Measurements from ENCODE around the gene SIPA1.

SIPA1 gene

GRCh38 chr11:65617990-65618751 lies 19.7 kb upstream of the SIPA1 start:
- H3K36me3 ChIP-seq (ENCODE audit: control insufficient read depth, insufficient read depth, low read length): peaks cover 59% of the 10 kb centered on the region
- H3K9me3 ChIP-seq (ENCODE audit: control insufficient read depth, insufficient read depth, low read depth, low read length): no peaks in the 10 kb centered on the region
- H3K27ac ChIP-seq (ENCODE audit: low read depth, low read length): no peak overlapping the region
- H3K27me3 ChIP-seq (ENCODE audit: control insufficient read depth, insufficient read depth, low read length): no peaks in the 10 kb centered on the region
- no peak overlapping the region for H3K4me3 ChIP-seq (ENCODE audit: low read depth, low read length)
- no peak overlapping the region for H3K9ac ChIP-seq (ENCODE audit: low read length)
- peaks cover 7% of the 10 kb centered on the region for H3K4me1 ChIP-seq (ENCODE audit: control insufficient read depth, insufficient read depth, low read length)

GRCh38 chr11:65618763-65619162 lies 19.1 kb upstream of the SIPA1 start:
- H3K27ac ChIP-seq (ENCODE audit: low read depth, low read length): no peak overlapping the region
- peaks cover 5% of the 10 kb centered on the region for H3K4me1 ChIP-seq (ENCODE audit: control insufficient read depth, insufficient read depth, low read length)
- H3K9ac ChIP-seq (ENCODE audit: low read length): no peak overlapping the region
- peaks cover 65% of the 10 kb centered on the region for H3K36me3 ChIP-seq (ENCODE audit: control insufficient read depth, insufficient read depth, low read length)
- H3K9me3 ChIP-seq (ENCODE audit: control insufficient read depth, insufficient read depth, low read depth, low read length): no peaks in the 10 kb centered on the region
- H3K4me3 ChIP-seq (ENCODE audit: low read depth, low read length): no peak overlapping the region
- no peaks in the 10 kb centered on the region for H3K27me3 ChIP-seq (ENCODE audit: control insufficient read depth, insufficient read depth, low read length)

- no peak overlapping the region for H3K27ac ChIP-seq (ENCODE audit: low read depth, low read length)
- no peaks in the 10 kb centered on the region for H3K9me3 ChIP-seq (ENCODE audit: control insufficient read depth, insufficient read depth, low read depth, low read length)
- H3K36me3 ChIP-seq (ENCODE audit: control insufficient read depth, insufficient read depth, low read length): peaks cover 72% of the 10 kb centered on the region
- H3K4me3 ChIP-seq (ENCODE audit: low read depth, low read length): no peak overlapping the region
- H3K4me1 ChIP-seq (ENCODE audit: control insufficient read depth, insufficient read depth, low read length): peaks cover 5% of the 10 kb centered on the region
- H3K9ac ChIP-seq (ENCODE audit: low read length): no peak overlapping the region
- no peaks in the 10 kb centered on the region for H3K27me3 ChIP-seq (ENCODE audit: control insufficient read depth, insufficient read depth, low read length)
Measured at GRCh38 chr11:65619281-65619928, 18.5 kb upstream of the SIPA1 start.

- Histone ChIP-seq H3K27ac (ENCODE audit: low read depth, low read length) (no peak overlapping the region), H3K36me3 (ENCODE audit: control insufficient read depth, insufficient read depth, low read length) (peaks cover 83% of the 10 kb centered on the region)
Measured at GRCh38 chr11:65620666-65621065, 17.2 kb upstream of the SIPA1 start.

GRCh38 chr11:65621460-65621859 lies 16.4 kb upstream of the SIPA1 start:
- no peak overlapping the region for H3K4me3 ChIP-seq (ENCODE audit: low read depth, low read length)
- no peaks in the 10 kb centered on the region for H3K27me3 ChIP-seq (ENCODE audit: control insufficient read depth, insufficient read depth, low read length)
- no peak overlapping the region for H3K9ac ChIP-seq (ENCODE audit: low read length)
- peaks cover 3% of the 10 kb centered on the region for H3K4me1 ChIP-seq (ENCODE audit: control insufficient read depth, insufficient read depth, low read length)
- no peak overlapping the region for H3K27ac ChIP-seq (ENCODE audit: low read depth, low read length)
- no peaks in the 10 kb centered on the region for H3K9me3 ChIP-seq (ENCODE audit: control insufficient read depth, insufficient read depth, low read depth, low read length)
- H3K36me3 ChIP-seq (ENCODE audit: control insufficient read depth, insufficient read depth, low read length): peaks cover 91% of the 10 kb centered on the region

More at GRCh38 chr11:65620666-65621065, 17.2 kb upstream of the SIPA1 start:
- H3K4me1 ChIP-seq (ENCODE audit: control insufficient read depth, insufficient read depth, low read length): peaks cover 5% of the 10 kb centered on the region
- H3K27me3 ChIP-seq (ENCODE audit: control insufficient read depth, insufficient read depth, low read length): no peaks in the 10 kb centered on the region
- no peak overlapping the region for H3K9ac ChIP-seq (ENCODE audit: low read length)
- no peak overlapping the region for H3K4me3 ChIP-seq (ENCODE audit: low read depth, low read length)
- H3K9me3 ChIP-seq (ENCODE audit: control insufficient read depth, insufficient read depth, low read depth, low read length): no peaks in the 10 kb centered on the region

GRCh38 chr11:65622011-65622410 lies 15.9 kb upstream of the SIPA1 start:
- H3K36me3 ChIP-seq (ENCODE audit: control insufficient read depth, insufficient read depth, low read length): peaks cover 96% of the 10 kb centered on the region
- H3K9me3 ChIP-seq (ENCODE audit: control insufficient read depth, insufficient read depth, low read depth, low read length): no peaks in the 10 kb centered on the region
- no peak overlapping the region for H3K9ac ChIP-seq (ENCODE audit: low read length)
- H3K4me3 ChIP-seq (ENCODE audit: low read depth, low read length): no peak overlapping the region
- H3K4me1 ChIP-seq (ENCODE audit: control insufficient read depth, insufficient read depth, low read length): no peaks in the 10 kb centered on the region
- no peak overlapping the region for H3K27ac ChIP-seq (ENCODE audit: low read depth, low read length)
- H3K27me3 ChIP-seq (ENCODE audit: control insufficient read depth, insufficient read depth, low read length): no peaks in the 10 kb centered on the region

GRCh38 chr11:65623177-65623576 lies 14.7 kb upstream of the SIPA1 start:
- no peak overlapping the region for H3K9ac ChIP-seq (ENCODE audit: low read length)
- H3K36me3 ChIP-seq (ENCODE audit: control insufficient read depth, insufficient read depth, low read length): peaks cover 96% of the 10 kb centered on the region
- no peaks in the 10 kb centered on the region for H3K9me3 ChIP-seq (ENCODE audit: control insufficient read depth, insufficient read depth, low read depth, low read length)
- no peak overlapping the region for H3K4me3 ChIP-seq (ENCODE audit: low read depth, low read length)
- no peaks in the 10 kb centered on the region for H3K4me1 ChIP-seq (ENCODE audit: control insufficient read depth, insufficient read depth, low read length)
- H3K27ac ChIP-seq (ENCODE audit: low read depth, low read length): no peak overlapping the region
- H3K27me3 ChIP-seq (ENCODE audit: control insufficient read depth, insufficient read depth, low read length): no peaks in the 10 kb centered on the region

GRCh38 chr11:65623852-65624616 lies 13.9 kb upstream of the SIPA1 start:
- Histone ChIP-seq H3K9me3 (ENCODE audit: control insufficient read depth, insufficient read depth, low read depth, low read length) (no peaks in the 10 kb centered on the region), H3K4me1 (ENCODE audit: control insufficient read depth, insufficient read depth, low read length) (no peaks in the 10 kb centered on the region), H3K27me3 (ENCODE audit: control insufficient read depth, insufficient read depth, low read length) (no peaks in the 10 kb centered on the region), H3K27ac (ENCODE audit: low read depth, low read length) (no peak overlapping the region), H3K36me3 (ENCODE audit: control insufficient read depth, insufficient read depth, low read length) (peaks cover 95% of the 10 kb centered on the region), H3K9ac (ENCODE audit: low read length) (no peak overlapping the region), H3K4me3 (ENCODE audit: low read depth, low read length) (no peak overlapping the region)

GRCh38 chr11:65624931-65625627 lies 12.8 kb upstream of the SIPA1 start:
- H3K27me3 ChIP-seq (ENCODE audit: control insufficient read depth, insufficient read depth, low read length): no peaks in the 10 kb centered on the region

GRCh38 chr11:65625628-65626342 lies 12.1 kb upstream of the SIPA1 start:
- no peaks in the 10 kb centered on the region for H3K9me3 ChIP-seq (ENCODE audit: control insufficient read depth, insufficient read depth, low read depth, low read length)
- H3K27me3 ChIP-seq (ENCODE audit: control insufficient read depth, insufficient read depth, low read length): no peaks in the 10 kb centered on the region
- H3K36me3 ChIP-seq (ENCODE audit: control insufficient read depth, insufficient read depth, low read length): peaks cover 95% of the 10 kb centered on the region
- no peaks in the 10 kb centered on the region for H3K4me1 ChIP-seq (ENCODE audit: control insufficient read depth, insufficient read depth, low read length)
- no peak overlapping the region for H3K9ac ChIP-seq (ENCODE audit: low read length)
- no peak overlapping the region for H3K27ac ChIP-seq (ENCODE audit: low read depth, low read length)
- no peak overlapping the region for H3K4me3 ChIP-seq (ENCODE audit: low read depth, low read length)

More at GRCh38 chr11:65624931-65625627, 12.8 kb upstream of the SIPA1 start:
- Histone ChIP-seq H3K27ac (ENCODE audit: low read depth, low read length) (no peak overlapping the region), H3K36me3 (ENCODE audit: control insufficient read depth, insufficient read depth, low read length) (peaks cover 95% of the 10 kb centered on the region), H3K9ac (ENCODE audit: low read length) (no peak overlapping the region), H3K4me3 (ENCODE audit: low read depth, low read length) (no peak overlapping the region), H3K9me3 (ENCODE audit: control insufficient read depth, insufficient read depth, low read depth, low read length) (no peaks in the 10 kb centered on the region), H3K4me1 (ENCODE audit: control insufficient read depth, insufficient read depth, low read length) (no peaks in the 10 kb centered on the region)

Measured in HUES6 (cell line).